ENCODE data around the gene CALM1.

DNA sequence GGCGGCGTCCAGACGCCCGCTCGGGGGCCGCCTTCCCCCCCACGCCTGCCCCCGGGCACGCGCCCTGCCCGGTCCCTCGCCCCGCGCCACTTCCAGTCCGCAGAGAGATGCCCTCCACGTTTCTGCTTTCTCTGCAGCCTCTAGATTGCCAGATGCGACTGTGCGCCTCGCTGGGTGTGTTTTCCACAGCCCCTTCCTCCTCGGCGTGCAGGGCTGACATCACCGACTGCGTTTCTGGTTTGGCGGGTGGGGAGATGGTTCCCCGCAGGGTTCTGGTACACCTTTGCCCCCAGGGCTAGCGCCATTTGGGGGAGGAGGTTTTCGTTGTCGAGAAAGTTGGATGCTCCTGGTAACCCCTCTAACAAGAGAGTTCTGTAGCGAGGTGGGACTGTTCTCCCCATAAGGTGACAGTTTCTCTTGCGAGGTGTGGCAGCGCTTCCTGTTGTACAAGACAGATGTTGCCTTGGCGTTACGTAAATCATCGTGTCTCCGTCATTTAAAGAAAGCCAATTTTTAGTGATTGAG is 1.5 kb downstream of the CALM1 start:
- TF ChIP-seq, protein P1, sequence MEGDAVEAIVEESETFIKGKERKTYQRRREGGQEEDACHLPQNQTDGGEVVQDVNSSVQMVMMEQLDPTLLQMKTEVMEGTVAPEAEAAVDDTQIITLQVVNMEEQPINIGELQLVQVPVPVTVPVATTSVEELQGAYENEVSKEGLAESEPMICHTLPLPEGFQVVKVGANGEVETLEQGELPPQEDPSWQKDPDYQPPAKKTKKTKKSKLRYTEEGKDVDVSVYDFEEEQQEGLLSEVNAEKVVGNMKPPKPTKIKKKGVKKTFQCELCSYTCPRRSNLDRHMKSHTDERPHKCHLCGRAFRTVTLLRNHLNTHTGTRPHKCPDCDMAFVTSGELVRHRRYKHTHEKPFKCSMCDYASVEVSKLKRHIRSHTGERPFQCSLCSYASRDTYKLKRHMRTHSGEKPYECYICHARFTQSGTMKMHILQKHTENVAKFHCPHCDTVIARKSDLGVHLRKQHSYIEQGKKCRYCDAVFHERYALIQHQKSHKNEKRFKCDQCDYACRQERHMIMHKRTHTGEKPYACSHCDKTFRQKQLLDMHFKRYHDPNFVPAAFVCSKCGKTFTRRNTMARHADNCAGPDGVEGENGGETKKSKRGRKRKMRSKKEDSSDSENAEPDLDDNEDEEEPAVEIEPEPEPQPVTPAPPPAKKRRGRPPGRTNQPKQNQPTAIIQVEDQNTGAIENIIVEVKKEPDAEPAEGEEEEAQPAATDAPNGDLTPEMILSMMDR (IDR thresholded peaks at IDR 0.05), result no peak
- no peak for TF ChIP-seq POLR2A (IDR thresholded peaks at IDR 0.05)

Measured in testis (tissue), 2 donors.